Measurements from ENCODE around the gene BSX.

DNA sequence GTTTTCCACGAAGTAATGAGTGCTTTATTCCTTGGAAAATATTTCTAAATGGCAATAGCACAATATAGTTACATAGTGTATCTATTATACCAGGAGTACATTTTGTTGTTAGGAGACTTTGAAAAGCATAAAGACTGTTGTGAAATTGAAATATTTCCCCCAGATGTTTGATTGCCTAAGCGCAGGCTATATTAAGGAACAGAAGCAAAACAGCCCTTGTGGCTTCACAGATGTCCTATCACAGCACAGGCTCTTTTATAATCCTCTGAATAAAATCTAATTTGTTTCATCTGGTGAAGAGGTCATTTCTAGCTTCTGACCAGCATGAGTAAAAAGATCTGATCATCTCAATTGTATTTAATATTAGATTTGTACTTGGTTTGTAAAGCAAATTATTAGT lies 48.2 kb downstream of the BSX start:
- TF ChIP-seq CTCF (IDR thresholded peaks at IDR 0.05; ENCODE audit: low read depth, low read length, poor library complexity, severe bottlenecking) (no peak), EZH2phosphoT487 (IDR thresholded peaks at IDR 0.05; ENCODE audit: borderline replicate concordance, low read length) (no peak)

Data from DOHH2 (cell line).